GM12878 (cell line): ENCODE measurements around the gene THUMPD3. TPM values are rescaled to one million over a fixed set of nuclear protein-coding genes. Genes with fewer than 3 reads are reported as not detected.

ENCODE experiments used
- ATF7 ChIP-seq: fragments of 450-650 bp; IDR thresholded peaks from 2 replicates; pipeline ENCODE4 v1.6.1; 2016; ENCODE audit warnings: low read depth, mild to moderate bottlenecking
- CEBPB ChIP-seq, 2 experiments: fragments of 150-350 bp in 1 of 2; IDR thresholded peaks; 2 replicates each; pipeline ENCODE4 v1.6.1; 2012 to 2014; ENCODE audit warnings: low read depth in 2 of 2, low read length in 2 of 2, borderline replicate concordance in 1 of 2, inconsistent platforms in 1 of 2
- CHD1 ChIP-seq: IDR thresholded peaks from 2 replicates; pipeline ENCODE4 v1.6.1; 2012; ENCODE audit warnings: low read depth, low read length, improper control_type of control experiment
- IRF5 ChIP-seq: fragments of 450-650 bp; IDR thresholded peaks from 2 replicates; pipeline ENCODE4 v1.6.1; 2017; ENCODE audit warnings: borderline replicate concordance
- MTA3 ChIP-seq: IDR thresholded peaks from 2 replicates; pipeline ENCODE4 v1.6.1; 2012; ENCODE audit warnings: low read length, inconsistent platforms, borderline replicate concordance
- MXI1 ChIP-seq: fragments of 150-350 bp; IDR thresholded peaks from 2 replicates; pipeline ENCODE4 v1.6.1; 2011; ENCODE audit warnings: low read depth, mild to moderate bottlenecking, inconsistent platforms, low read length, improper control_type of control experiment
- RB1 ChIP-seq: fragments of 450-650 bp; formaldehyde crosslinking; IDR thresholded peaks from 2 replicates; pipeline ENCODE4 v1.6.1; 2017; ENCODE audit warnings: mild to moderate bottlenecking, borderline replicate concordance
- TCF3 ChIP-seq: IDR thresholded peaks from 2 replicates; pipeline ENCODE4 v1.6.1; 2012; ENCODE audit warnings: low read depth, mild to moderate bottlenecking, low read length, borderline replicate concordance; ENCODE audit not compliant: insufficient read depth
- ZBED1 ChIP-seq: IDR thresholded peaks from 2 replicates; pipeline ENCODE4 v1.6.1; 2016; ENCODE audit warnings: borderline replicate concordance
- ZBTB33 ChIP-seq: fragments of 450-650 bp; IDR thresholded peaks from 2 replicates; pipeline ENCODE4 v1.6.1; 2017; ENCODE audit warnings: mild to moderate bottlenecking
- ZBTB4 ChIP-seq: fragments of 450-650 bp; formaldehyde crosslinking; IDR thresholded peaks from 2 replicates; pipeline ENCODE4 v1.4.0; 2022; ENCODE audit warnings: mild to moderate bottlenecking, moderate library complexity
- ZNF207 ChIP-seq: fragments of 450-650 bp; IDR thresholded peaks from 2 replicates; pipeline ENCODE4 v1.6.1; 2014; ENCODE audit warnings: antibody characterized with exemption, mild to moderate bottlenecking, borderline replicate concordance
- polyA plus RNA-seq, 11 experiments: library from polyadenylated mRNA; depleted of rRNA in 4 of 11; unstranded in 6 of 11; stranded (reverse) in 5 of 11; fragments of >200 nt; fragmentation: Nextera tagmentation in 4 of 11; fragmentation: Illumina TruSeq in 1 of 11; extraction: Ambion mirVana in 4 of 11; extraction: Trizol in 1 of 11; gene quantifications; 1 replicate in 1 of 11; 2 replicates in 10 of 11; pipeline versions ENCODE4 v1.2.1 to v1.2.3, GENCODE V29; 2011 to 2016; ENCODE audit warnings: inconsistent platforms in 2 of 11, missing spikeins in 2 of 11, low read depth in 1 of 11
- total RNA-seq, 4 experiments: library from RNA; depleted of rRNA in 3 of 4; stranded (reverse); fragments of >200 nt in 3 of 4; fragmentation: Illumina TruSeq in 1 of 4; extraction: Trizol in 1 of 4; gene quantifications; 2 replicates each; pipeline versions ENCODE4 v1.2.1 to v1.2.3, GENCODE V29; 2013 to 2021
- TF ChIP-seq, protein P1 (sequence below): fragments of 450-650 bp; IDR thresholded peaks from 2 replicates; pipeline ENCODE4 v1.6.1; 2016; ENCODE audit warnings: mild to moderate bottlenecking
- TF ChIP-seq, protein P2 (sequence below): fragments of 450-650 bp; IDR thresholded peaks from 2 replicates; pipeline ENCODE4 v1.6.1; 2014; ENCODE audit warnings: mild to moderate bottlenecking
- TF ChIP-seq, protein P3 (sequence below): fragments of 450-650 bp; IDR thresholded peaks from 2 replicates; pipeline ENCODE4 v1.6.1; 2017; ENCODE audit warnings: mild to moderate bottlenecking, moderate library complexity

The THUMPD3 gene
- total and polyA plus RNA-seq, 10 of the 15 experiments (the other 5 are each of a cell fraction or from before 2014, with no cell fraction given): 28.7 to 47.4 (median 41.8) TPM

GRCh38 chr3:9362731-9363530, at the start of gene THUMPD3 (continued):
- TF ChIP-seq, protein P1, sequence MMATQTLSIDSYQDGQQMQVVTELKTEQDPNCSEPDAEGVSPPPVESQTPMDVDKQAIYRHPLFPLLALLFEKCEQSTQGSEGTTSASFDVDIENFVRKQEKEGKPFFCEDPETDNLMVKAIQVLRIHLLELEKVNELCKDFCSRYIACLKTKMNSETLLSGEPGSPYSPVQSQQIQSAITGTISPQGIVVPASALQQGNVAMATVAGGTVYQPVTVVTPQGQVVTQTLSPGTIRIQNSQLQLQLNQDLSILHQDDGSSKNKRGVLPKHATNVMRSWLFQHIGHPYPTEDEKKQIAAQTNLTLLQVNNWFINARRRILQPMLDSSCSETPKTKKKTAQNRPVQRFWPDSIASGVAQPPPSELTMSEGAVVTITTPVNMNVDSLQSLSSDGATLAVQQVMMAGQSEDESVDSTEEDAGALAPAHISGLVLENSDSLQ: no peak; the same call in 1 of the 2 replicates
- TF ChIP-seq ATF7 (peak; percentile 71), ZNF207 (no peak; the same call in 1 of the 2 replicates), CEBPB (IDR thresholded peaks at IDR 0.05; ENCODE audit: borderline replicate concordance in 1 of 2, low read depth in 2 of 2, low read length in 2 of 2) (no peak), ZBTB33 (0 out of 2 replicates have a peak, but pooled peaks have one; percentile 6), CHD1 (no peak), ZBED1 (no peak), MTA3 (0 out of 2 replicates have a peak, but pooled peaks have one; percentile 11), RB1 (peak; percentile 87; the same call in 1 of the 2 replicates), TCF3 (no peak), IRF5 (no peak), ZBTB4 (CRISPR knock-in tag) (no peak), MXI1 (peak; percentile 95)
- TF ChIP-seq, protein P2, sequence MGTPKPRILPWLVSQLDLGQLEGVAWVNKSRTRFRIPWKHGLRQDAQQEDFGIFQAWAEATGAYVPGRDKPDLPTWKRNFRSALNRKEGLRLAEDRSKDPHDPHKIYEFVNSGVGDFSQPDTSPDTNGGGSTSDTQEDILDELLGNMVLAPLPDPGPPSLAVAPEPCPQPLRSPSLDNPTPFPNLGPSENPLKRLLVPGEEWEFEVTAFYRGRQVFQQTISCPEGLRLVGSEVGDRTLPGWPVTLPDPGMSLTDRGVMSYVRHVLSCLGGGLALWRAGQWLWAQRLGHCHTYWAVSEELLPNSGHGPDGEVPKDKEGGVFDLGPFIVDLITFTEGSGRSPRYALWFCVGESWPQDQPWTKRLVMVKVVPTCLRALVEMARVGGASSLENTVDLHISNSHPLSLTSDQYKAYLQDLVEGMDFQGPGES: no peak
- TF ChIP-seq, protein P3, sequence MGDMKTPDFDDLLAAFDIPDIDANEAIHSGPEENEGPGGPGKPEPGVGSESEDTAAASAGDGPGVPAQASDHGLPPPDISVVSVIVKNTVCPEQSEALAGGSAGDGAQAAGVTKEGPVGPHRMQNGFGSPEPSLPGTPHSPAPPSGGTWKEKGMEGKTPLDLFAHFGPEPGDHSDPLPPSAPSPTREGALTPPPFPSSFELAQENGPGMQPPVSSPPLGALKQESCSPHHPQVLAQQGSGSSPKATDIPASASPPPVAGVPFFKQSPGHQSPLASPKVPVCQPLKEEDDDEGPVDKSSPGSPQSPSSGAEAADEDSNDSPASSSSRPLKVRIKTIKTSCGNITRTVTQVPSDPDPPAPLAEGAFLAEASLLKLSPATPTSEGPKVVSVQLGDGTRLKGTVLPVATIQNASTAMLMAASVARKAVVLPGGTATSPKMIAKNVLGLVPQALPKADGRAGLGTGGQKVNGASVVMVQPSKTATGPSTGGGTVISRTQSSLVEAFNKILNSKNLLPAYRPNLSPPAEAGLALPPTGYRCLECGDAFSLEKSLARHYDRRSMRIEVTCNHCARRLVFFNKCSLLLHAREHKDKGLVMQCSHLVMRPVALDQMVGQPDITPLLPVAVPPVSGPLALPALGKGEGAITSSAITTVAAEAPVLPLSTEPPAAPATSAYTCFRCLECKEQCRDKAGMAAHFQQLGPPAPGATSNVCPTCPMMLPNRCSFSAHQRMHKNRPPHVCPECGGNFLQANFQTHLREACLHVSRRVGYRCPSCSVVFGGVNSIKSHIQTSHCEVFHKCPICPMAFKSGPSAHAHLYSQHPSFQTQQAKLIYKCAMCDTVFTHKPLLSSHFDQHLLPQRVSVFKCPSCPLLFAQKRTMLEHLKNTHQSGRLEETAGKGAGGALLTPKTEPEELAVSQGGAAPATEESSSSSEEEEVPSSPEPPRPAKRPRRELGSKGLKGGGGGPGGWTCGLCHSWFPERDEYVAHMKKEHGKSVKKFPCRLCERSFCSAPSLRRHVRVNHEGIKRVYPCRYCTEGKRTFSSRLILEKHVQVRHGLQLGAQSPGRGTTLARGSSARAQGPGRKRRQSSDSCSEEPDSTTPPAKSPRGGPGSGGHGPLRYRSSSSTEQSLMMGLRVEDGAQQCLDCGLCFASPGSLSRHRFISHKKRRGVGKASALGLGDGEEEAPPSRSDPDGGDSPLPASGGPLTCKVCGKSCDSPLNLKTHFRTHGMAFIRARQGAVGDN: peak; percentile 92
